ENCODE measurements around the gene MTMR12. TPM values are rescaled to one million over a fixed set of nuclear protein-coding genes. Genes with fewer than 3 reads are reported as not detected.

The MTMR12 gene
- total RNA-seq, 1 experiment from 2014 or later, result 44.5 TPM

DNA sequence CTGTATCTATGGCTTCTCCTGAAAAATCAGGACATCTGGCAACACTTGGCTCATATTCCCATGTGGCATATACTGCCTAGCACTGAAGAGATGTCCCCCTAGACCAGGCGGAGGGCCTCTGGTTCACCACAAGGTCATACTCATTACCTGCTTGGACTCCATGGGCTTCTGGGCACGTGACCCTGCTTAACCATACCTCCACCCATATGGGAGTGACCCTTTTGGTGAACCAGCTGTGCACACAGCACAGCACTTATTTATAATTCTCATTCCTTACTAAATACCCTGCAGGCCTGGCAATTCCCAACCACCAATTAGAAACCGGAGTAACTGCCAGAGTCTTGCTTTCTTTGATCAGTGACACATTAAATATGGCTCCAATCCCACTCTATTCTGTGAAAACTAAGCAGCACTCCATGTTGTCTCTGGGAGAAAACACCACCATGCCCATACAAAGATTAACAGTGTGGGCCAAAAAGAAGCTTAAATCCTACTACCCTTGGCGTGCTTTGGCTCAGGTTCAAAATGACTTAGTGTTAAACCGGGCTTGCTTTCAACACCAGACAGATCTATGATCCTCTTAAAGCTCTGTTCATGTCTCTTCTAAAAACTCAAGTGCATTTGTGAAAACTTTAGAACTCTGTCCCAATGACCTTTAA is 57.7 kb downstream of the MTMR12 start:
- CTCF ChIA-PET, result interaction anchor here (0.6 kb wide), 1 partner anchor 83 kb away, joined by 6 read pairs; no protein-coding TSS in a partner anchor
- no TSS peak for BruUV-seq (replicated peaks)
- H3K9me2 ChIP-seq (ENCODE audit: insufficient read depth), result no peaks in the 10 kb centered on the region

DNA sequence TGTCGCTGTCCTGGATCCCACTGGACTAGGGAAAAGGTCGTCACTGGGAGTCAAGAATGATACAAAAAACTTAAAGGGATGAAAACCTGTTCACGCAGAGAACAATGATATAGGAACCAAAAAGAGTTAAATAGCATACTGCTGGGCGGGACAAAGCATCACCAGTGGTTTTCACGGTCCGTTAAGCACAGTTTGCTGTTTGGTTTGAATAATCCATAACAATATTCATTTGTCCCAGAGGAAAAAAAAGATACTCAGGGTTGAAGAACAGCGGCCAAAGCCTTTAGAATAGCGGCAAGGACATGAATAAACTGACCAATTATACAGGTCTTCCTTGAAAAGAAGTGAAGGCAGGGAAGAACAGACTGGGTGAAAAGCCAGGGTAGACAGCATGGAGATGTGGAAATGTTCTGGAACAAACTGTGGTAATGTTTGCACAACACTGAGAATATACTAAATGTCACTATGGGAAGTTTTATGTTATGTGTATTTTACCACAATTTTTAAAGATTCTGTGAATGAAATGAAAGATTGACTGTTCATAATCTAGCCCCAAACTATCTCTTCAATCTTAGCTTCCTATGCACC is 60.8 kb downstream of the MTMR12 start:
- ChIA-PET CTCF (no interaction called here), POLR2A (ENCODE audit: unreplicated experiment) (interaction anchor here (0.7 kb wide), 1 partner anchor 564 kb away, joined by 3 read pairs; no protein-coding TSS in a partner anchor)
- intact Hi-C loops (cut with micrococcal nuclease; ENCODE audit: unreplicated experiment), result no loop called here
- TF ChIP-seq, protein P1, sequence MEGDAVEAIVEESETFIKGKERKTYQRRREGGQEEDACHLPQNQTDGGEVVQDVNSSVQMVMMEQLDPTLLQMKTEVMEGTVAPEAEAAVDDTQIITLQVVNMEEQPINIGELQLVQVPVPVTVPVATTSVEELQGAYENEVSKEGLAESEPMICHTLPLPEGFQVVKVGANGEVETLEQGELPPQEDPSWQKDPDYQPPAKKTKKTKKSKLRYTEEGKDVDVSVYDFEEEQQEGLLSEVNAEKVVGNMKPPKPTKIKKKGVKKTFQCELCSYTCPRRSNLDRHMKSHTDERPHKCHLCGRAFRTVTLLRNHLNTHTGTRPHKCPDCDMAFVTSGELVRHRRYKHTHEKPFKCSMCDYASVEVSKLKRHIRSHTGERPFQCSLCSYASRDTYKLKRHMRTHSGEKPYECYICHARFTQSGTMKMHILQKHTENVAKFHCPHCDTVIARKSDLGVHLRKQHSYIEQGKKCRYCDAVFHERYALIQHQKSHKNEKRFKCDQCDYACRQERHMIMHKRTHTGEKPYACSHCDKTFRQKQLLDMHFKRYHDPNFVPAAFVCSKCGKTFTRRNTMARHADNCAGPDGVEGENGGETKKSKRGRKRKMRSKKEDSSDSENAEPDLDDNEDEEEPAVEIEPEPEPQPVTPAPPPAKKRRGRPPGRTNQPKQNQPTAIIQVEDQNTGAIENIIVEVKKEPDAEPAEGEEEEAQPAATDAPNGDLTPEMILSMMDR (conservative IDR thresholded peaks at IDR 0.05), result no peak
- TF ChIP-seq EZH2 (IDR thresholded peaks at IDR 0.05; ENCODE audit: low read depth), result no peak
- Histone ChIP-seq H2AFZ (no peak overlapping the region), H3K4me3 (no peak overlapping the region), H3K9me3 (ENCODE audit: insufficient read depth, low read depth) (no peaks in the 10 kb centered on the region), H3K4me2 (no peak overlapping the region), H3K27me3 (ENCODE audit: insufficient read depth, low read depth) (no peaks in the 10 kb centered on the region), H3K79me2 (ENCODE audit: low read depth) (no peaks in the 10 kb centered on the region), H3F3A (ENCODE audit: insufficient read depth, low read depth) (no peaks in the 10 kb centered on the region), H3K36me3 (ENCODE audit: low read depth) (0 out of 2 replicates have a peak, but pooled peaks cover 6% of the 10 kb centered on the region), H3K4me1 (replicated peaks; ENCODE audit: insufficient read depth) (no peaks in the 10 kb centered on the region), H3K27ac (no peak overlapping the region), H3K9me2 (ENCODE audit: insufficient read depth) (no peaks in the 10 kb centered on the region), H4K20me1 (ENCODE audit: insufficient read depth) (no peaks in the 10 kb centered on the region)
- BruUV-seq (replicated peaks), result no TSS peak
- DNase-seq, result no peak

More for the DNA sequence above, 57.7 kb downstream of the MTMR12 start:
- H3K27me3 ChIP-seq (ENCODE audit: insufficient read depth, low read depth), result no peaks in the 10 kb centered on the region
- peaks cover 5% of the 10 kb centered on the region; the same call in 1 of the 2 replicates for H3K36me3 ChIP-seq (ENCODE audit: low read depth)
- no peak overlapping the region for H2AFZ ChIP-seq
- intact Hi-C loops (cut with micrococcal nuclease; ENCODE audit: unreplicated experiment), result no loop called here
- TF ChIP-seq, protein P1 (conservative IDR thresholded peaks at IDR 0.05), result no peak
- TF ChIP-seq EZH2 (IDR thresholded peaks at IDR 0.05; ENCODE audit: low read depth), result no peak
- H4K20me1 ChIP-seq (ENCODE audit: insufficient read depth), result no peaks in the 10 kb centered on the region
- POLR2A ChIA-PET (ENCODE audit: unreplicated experiment), result no interaction called here
- no peaks in the 10 kb centered on the region for H3K79me2 ChIP-seq (ENCODE audit: low read depth)
- no peaks in the 10 kb centered on the region for H3K9me3 ChIP-seq (ENCODE audit: insufficient read depth, low read depth)
- DNase-seq, result no peak
- H3K4me1 ChIP-seq (replicated peaks; ENCODE audit: insufficient read depth), result no peaks in the 10 kb centered on the region
- no peak overlapping the region for H3K4me3 ChIP-seq
- no peak overlapping the region for H3K27ac ChIP-seq
- H3F3A ChIP-seq (ENCODE audit: insufficient read depth, low read depth), result no peaks in the 10 kb centered on the region
- H3K4me2 ChIP-seq, result no peak overlapping the region

DNA sequence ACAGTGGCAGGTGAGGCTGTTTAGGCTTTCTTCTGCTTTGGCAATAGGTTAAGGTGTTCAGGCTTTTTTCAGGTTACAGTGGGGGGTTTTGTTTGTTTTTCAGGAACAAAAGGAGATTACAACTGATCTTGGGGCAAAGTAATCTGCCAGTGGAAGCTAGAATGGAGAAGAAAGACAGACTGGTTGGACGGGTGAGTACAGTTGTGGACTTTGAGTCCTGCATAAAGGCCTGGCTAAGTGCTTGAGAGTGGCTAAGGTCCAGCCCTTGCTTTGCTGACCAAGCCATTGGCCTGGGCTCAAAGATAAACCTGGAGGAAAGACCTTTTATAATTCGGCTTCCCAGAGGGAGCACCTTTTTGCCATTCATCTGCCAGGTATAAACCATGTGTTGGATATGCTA is 63.1 kb downstream of the MTMR12 start:
- POLR2A ChIA-PET (ENCODE audit: unreplicated experiment), result no interaction called here

More for the DNA sequence above, 63.1 kb downstream of the MTMR12 start:
- Histone ChIP-seq H3K79me2 (ENCODE audit: low read depth) (no peaks in the 10 kb centered on the region), H2AFZ (no peak overlapping the region), H3K36me3 (ENCODE audit: low read depth) (0 out of 2 replicates have a peak, but pooled peaks cover 11% of the 10 kb centered on the region), H3K9me3 (ENCODE audit: insufficient read depth, low read depth) (no peaks in the 10 kb centered on the region), H3K4me1 (replicated peaks; ENCODE audit: insufficient read depth) (no peaks in the 10 kb centered on the region), H3K4me2 (no peak overlapping the region), H3K27ac (no peak overlapping the region), H3K4me3 (no peak overlapping the region), H3F3A (ENCODE audit: insufficient read depth, low read depth) (no peaks in the 10 kb centered on the region), H4K20me1 (ENCODE audit: insufficient read depth) (no peaks in the 10 kb centered on the region), H3K27me3 (ENCODE audit: insufficient read depth, low read depth) (no peaks in the 10 kb centered on the region), H3K9me2 (ENCODE audit: insufficient read depth) (no peaks in the 10 kb centered on the region)
- DNase-seq, result no peak
- intact Hi-C loops (cut with micrococcal nuclease; ENCODE audit: unreplicated experiment), result no loop called here
- no TSS peak for BruUV-seq (replicated peaks)
- TF ChIP-seq, protein P1 (conservative IDR thresholded peaks at IDR 0.05), result no peak
- TF ChIP-seq EZH2 (IDR thresholded peaks at IDR 0.05; ENCODE audit: low read depth), result no peak
- CTCF ChIA-PET, result no interaction called here
